ENCODE data around the gene BCO2.

DNA sequence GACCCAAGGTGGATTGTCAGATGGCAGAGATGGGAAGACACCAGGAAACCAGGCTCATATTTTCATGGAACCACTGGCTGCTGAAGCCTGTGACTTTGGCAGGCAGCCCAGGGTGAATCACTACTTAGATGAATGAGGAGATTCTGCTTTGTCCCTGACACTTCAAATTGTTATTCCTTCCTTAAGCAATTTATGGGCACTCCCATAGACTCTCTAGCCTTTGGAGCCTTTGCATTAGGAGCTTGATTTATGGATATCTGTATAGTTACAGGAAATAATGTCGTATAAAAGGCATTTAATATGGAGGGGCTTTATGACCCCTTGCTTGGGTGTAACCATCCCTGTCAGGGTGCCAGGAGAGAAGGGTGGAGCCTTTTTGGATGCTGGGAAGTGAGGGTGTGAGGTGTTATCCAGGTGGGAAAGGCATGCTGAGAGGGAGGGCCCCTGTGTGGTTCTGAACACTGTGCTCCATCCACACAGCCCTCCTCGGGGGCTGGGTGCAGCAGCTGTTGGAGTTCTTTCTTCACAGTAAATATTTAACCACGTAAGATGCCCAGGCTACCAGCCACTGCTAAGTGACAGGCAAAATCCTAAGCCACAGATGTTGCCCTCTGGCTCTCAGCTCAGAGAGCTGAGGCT lies 46.7 kb upstream of the BCO2 start:
- TF ChIP-seq CTCF (IDR thresholded peaks at IDR 0.05; ENCODE audit: low read depth, low read length, missing input control) = no peak
- TF ChIP-seq, protein P1, sequence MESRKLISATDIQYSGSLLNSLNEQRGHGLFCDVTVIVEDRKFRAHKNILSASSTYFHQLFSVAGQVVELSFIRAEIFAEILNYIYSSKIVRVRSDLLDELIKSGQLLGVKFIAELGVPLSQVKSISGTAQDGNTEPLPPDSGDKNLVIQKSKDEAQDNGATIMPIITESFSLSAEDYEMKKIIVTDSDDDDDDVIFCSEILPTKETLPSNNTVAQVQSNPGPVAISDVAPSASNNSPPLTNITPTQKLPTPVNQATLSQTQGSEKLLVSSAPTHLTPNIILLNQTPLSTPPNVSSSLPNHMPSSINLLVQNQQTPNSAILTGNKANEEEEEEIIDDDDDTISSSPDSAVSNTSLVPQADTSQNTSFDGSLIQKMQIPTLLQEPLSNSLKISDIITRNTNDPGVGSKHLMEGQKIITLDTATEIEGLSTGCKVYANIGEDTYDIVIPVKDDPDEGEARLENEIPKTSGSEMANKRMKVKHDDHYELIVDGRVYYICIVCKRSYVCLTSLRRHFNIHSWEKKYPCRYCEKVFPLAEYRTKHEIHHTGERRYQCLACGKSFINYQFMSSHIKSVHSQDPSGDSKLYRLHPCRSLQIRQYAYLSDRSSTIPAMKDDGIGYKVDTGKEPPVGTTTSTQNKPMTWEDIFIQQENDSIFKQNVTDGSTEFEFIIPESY (IDR thresholded peaks at IDR 0.05) = no peak
- no peak for TF ChIP-seq TAF1 (conservative IDR thresholded peaks at IDR 0.05)
- TF ChIP-seq GABPA (IDR thresholded peaks at IDR 0.05 in 1 of 2, conservative IDR thresholded peaks at IDR 0.05 in 1 of 2) = no peak
